Neuronal stem cell (in vitro differentiated cells): ENCODE data around the gene C2CD3.

Experiments
- DNase-seq: peaks from one replicate; pipeline ENCODE4 v3.0.0-alpha.2; 2013; ENCODE audit warnings: low spot score
- H2AFZ ChIP-seq: one replicate; pipeline ENCODE4 v1.6.1; 2013; ENCODE audit warnings: mild to moderate bottlenecking, low read length, inconsistent platforms
- H2AK5ac ChIP-seq: 2 replicates; pipeline ENCODE4 v1.6.1; 2013; ENCODE audit warnings: low read depth, mild to moderate bottlenecking, inconsistent platforms, low read length, moderate library complexity, mixed read lengths
- H2BK120ac ChIP-seq: 2 replicates; pipeline ENCODE4 v1.6.1; 2013; ENCODE audit warnings: low read depth, mild to moderate bottlenecking, inconsistent platforms, low read length, moderate library complexity, mixed read lengths
- H2BK12ac ChIP-seq: one replicate; pipeline ENCODE4 v1.6.1; 2013; ENCODE audit warnings: low read length, inconsistent platforms
- H2BK15ac ChIP-seq: 2 replicates; pipeline ENCODE4 v1.6.1; 2013; ENCODE audit warnings: mild to moderate bottlenecking, low read length, inconsistent platforms, mixed read lengths
- H2BK5ac ChIP-seq: one replicate; pipeline ENCODE4 v1.6.1; 2013; ENCODE audit warnings: inconsistent platforms, mild to moderate bottlenecking, low read length, moderate library complexity
- H3K14ac ChIP-seq: one replicate; pipeline ENCODE4 v1.6.1; 2013; ENCODE audit warnings: low read length, inconsistent platforms
- H3K18ac ChIP-seq: 2 replicates; pipeline ENCODE4 v1.6.1; 2013; ENCODE audit warnings: low read length, inconsistent platforms
- H3K23ac ChIP-seq: 2 replicates; pipeline ENCODE4 v1.6.1; 2013; ENCODE audit warnings: low read depth, mild to moderate bottlenecking, mixed read lengths, low read length, inconsistent platforms; ENCODE audit not compliant: poor library complexity
- H3K27ac ChIP-seq: replicated peaks from 3 replicates; pipeline ENCODE4 v1.5.1; 2013; ENCODE audit warnings: low read length, inconsistent platforms
- H3K27me3 ChIP-seq, 3 experiments: 2 replicates each; pipeline ENCODE4 v1.6.1; 2013; ENCODE audit warnings: low read length in 3 of 3, mild to moderate bottlenecking in 2 of 3, inconsistent platforms in 1 of 3, low read depth in 1 of 3, mixed read lengths in 1 of 3, moderate library complexity in 1 of 3; ENCODE audit not compliant: control insufficient read depth in 3 of 3, insufficient read depth in 3 of 3
- H3K36me3 ChIP-seq, 2 donors: replicated peaks in 1 of 2; 2 replicates each; pipeline ENCODE4 v1.6.1; 2013; ENCODE audit warnings: low read length in 2 of 2; ENCODE audit not compliant: control insufficient read depth in 2 of 2, insufficient read depth in 2 of 2
- H3K4ac ChIP-seq: 2 replicates; pipeline ENCODE4 v1.6.1; 2013; ENCODE audit warnings: inconsistent platforms, mild to moderate bottlenecking, low read length, moderate library complexity
- H3K4me1 ChIP-seq, 2 donors: 1 replicate in 1 of 2; 2 replicates in 1 of 2; pipeline ENCODE4 v1.6.1; 2013; ENCODE audit warnings: low read length in 2 of 2, low read depth in 1 of 2; ENCODE audit not compliant: control insufficient read depth in 2 of 2, insufficient read depth in 1 of 2
- H3K4me2 ChIP-seq: one replicate; pipeline ENCODE4 v1.6.1; 2013; ENCODE audit warnings: mild to moderate bottlenecking, low read length, inconsistent platforms; ENCODE audit not compliant: insufficient read depth, poor library complexity, severe bottlenecking
- H3K4me3 ChIP-seq, 2 donors: 2 replicates each; pipeline ENCODE4 v1.5.1; 2013; ENCODE audit warnings: low read length in 2 of 2, mild to moderate bottlenecking in 2 of 2, inconsistent platforms in 1 of 2, moderate library complexity in 1 of 2
- H3K79me1 ChIP-seq: one replicate; pipeline ENCODE4 v1.6.1; 2013; ENCODE audit warnings: low read depth, mild to moderate bottlenecking, inconsistent platforms, low read length, moderate library complexity
- H3K9ac ChIP-seq: one replicate; pipeline ENCODE4 v1.6.1; 2013; ENCODE audit warnings: mild to moderate bottlenecking, low read depth, low read length, inconsistent platforms; ENCODE audit not compliant: poor library complexity
- H3K9me3 ChIP-seq, 2 donors: replicated peaks in 1 of 2; 2 replicates each; pipeline versions ENCODE3 to v1.6.1; 2013; ENCODE audit warnings: low read length in 2 of 2, mild to moderate bottlenecking in 2 of 2, inconsistent platforms in 1 of 2, low read depth in 1 of 2, mixed read lengths in 1 of 2, moderate library complexity in 1 of 2; ENCODE audit not compliant: control insufficient read depth in 2 of 2, insufficient read depth in 1 of 2
- H4K8ac ChIP-seq: one replicate; pipeline ENCODE4 v1.6.1; 2013; ENCODE audit warnings: low read depth, mild to moderate bottlenecking, inconsistent platforms, low read length, moderate library complexity
- H4K91ac ChIP-seq: one replicate; pipeline ENCODE4 v1.6.1; 2013; ENCODE audit warnings: low read length, low read depth, mild to moderate bottlenecking, inconsistent platforms; ENCODE audit not compliant: poor library complexity
- WGBS, 2 donors: extraction: QIAGEN DNeasy Blood & Tissue Kit; methylation state at CpG; one replicate each; pipeline ENCODE4 v1.1.7; 2013; ENCODE audit warnings: missing lambda C conversion rate in 2 of 2, mixed read lengths in 1 of 2; ENCODE audit not compliant: insufficient read length in 2 of 2, insufficient replicate concordance in 1 of 2; ENCODE audit errors: extremely low coverage in 2 of 2; 5-methylcytosine and 5-hydroxymethylcytosine counted together

C2CD3 gene

DNA sequence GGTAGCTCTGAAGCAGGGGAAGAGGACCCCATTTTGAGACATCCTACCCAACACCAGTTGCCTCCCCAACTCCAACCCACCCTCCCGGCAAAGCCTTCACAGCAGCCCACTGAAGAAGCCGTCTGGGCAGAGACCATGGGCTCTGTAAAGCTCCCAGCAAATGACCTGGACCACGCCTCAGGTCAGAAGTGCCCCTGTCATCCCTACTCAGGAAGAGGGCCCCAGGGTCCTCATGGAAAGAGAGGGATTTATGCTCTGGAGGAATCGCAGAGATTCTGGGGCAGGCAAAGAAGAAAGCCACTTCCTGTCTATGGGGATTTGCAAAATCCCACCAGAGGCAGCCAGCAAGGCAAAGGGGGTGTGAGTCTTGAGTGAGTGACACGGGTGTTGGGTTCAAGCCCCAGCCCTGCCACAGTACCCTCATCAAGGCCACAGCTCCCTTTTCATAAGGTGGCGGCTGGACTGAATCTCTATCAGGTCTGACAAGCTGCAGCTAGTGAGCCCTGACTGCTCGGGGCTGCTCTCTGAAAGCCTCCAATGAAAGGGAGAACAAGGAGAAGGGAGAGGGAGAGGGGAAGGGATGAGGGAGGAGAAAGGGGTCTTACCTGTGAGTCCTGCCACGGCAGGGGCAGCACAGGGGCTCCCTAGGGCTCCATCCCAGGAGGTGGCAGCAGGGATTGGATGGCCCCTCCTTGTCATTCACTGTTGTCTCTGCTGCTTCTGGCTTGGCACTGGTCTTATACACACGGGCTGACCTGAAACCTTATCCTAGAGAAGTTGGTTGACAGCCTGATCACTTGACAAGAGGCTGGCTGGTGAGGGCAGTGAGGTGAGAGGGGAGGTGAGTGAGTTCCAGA lies 162.2 kb downstream of the C2CD3 start, which contains the start of gene UCP3:
UCP3 (minus strand) TSS at position 713 of the 857 bp plus-strand sequence. CDS start 2,043 bp downstream, outside the sequence.
- no peak for DNase-seq
- Histone ChIP-seq H2BK120ac (no peak within 1 kb of the TSS), H3K9ac (no peak within 1 kb of the TSS), H2BK5ac (no peak within 1 kb of the TSS), H4K8ac (no peak within 1 kb of the TSS), H3K14ac (no peak within 1 kb of the TSS), H3K4me3 (no peak within 1 kb of the TSS), H3K36me3 (peaks cover 4 to 45% of the 10 kb centered on the region in 2 donors), H3K23ac (no peak within 1 kb of the TSS), H3K27me3 (no peaks in the 10 kb centered on the region), H2AFZ (no peak within 1 kb of the TSS), H3K4me1 (peaks cover 0 to 2% of the 10 kb centered on the region in 2 donors), H3K4me2 (no peak within 1 kb of the TSS), H3K4ac (no peak within 1 kb of the TSS), H3K27ac (no peak within 1 kb of the TSS), H2BK12ac (no peak within 1 kb of the TSS), H2AK5ac (no peak within 1 kb of the TSS), H3K18ac (no peak within 1 kb of the TSS), H4K91ac (no peak within 1 kb of the TSS), H3K79me1 (no peaks in the 10 kb centered on the region), H2BK15ac (no peak within 1 kb of the TSS), H3K9me3 (no peaks in the 10 kb centered on the region)
- WGBS, 2 donors = no CpG with 5 or more reads among the region's 9 CpGs

- Histone ChIP-seq H4K91ac (no peak overlapping the region), H3K27me3 (no peaks in the 10 kb centered on the region), H3K4ac (no peak overlapping the region), H2BK120ac (no peak overlapping the region), H3K9ac (no peak overlapping the region), H3K4me3 (no peak overlapping the region), H2AK5ac (no peak overlapping the region), H2BK5ac (no peak overlapping the region), H3K9me3 (no peaks in the 10 kb centered on the region), H3K4me1 (peaks cover 0 to 2% of the 10 kb centered on the region in 2 donors), H3K18ac (no peak overlapping the region), H3K14ac (no peak overlapping the region), H2BK12ac (no peak overlapping the region), H4K8ac (no peak overlapping the region), H3K36me3 (peaks cover 5 to 45% of the 10 kb centered on the region in 2 donors), H3K23ac (no peak overlapping the region), H3K79me1 (no peaks in the 10 kb centered on the region), H3K4me2 (no peak overlapping the region), H2AFZ (no peak overlapping the region), H3K27ac (no peak overlapping the region), H2BK15ac (no peak overlapping the region)
- WGBS, 2 donors = no CpG with 5 or more reads among the region's 6 CpGs
- DNase-seq = no peak
Observed at GRCh38 chr11:74007691-74008372, 163.0 kb downstream of the C2CD3 start.

DNA sequence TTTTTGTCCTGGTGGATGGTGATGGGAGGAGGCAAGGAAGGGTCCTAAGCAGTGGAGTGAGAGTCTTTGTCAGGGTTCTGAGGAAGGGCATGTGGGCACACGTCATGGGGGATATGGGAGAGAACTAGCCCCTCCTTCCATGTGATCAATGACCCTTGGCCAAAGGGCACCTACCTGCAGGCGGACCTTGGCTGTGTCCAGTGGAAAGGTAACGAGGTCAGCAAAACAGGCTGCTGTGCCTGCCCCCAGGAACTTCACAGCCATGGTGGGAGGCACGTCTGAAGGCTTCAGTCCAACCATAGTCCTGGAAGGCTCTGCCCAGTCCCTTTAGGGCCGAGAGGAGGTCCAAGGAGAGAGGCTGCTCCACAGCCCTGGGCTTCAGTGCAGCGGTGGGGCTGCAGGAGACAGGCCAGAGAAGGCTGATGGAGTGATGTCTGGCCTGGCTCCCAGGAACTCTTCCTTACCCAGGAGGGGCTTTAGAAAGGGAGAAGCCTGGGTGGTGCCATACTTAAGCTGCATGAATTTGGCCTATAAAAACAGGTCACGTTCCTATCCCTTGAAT lies 164.0 kb downstream of the C2CD3 start:
- H2BK5ac ChIP-seq = no peak overlapping the region
- H3K36me3 ChIP-seq = peaks cover 4 to 46% of the 10 kb centered on the region in 2 donors
- WGBS, 2 donors = no CpG with 5 or more reads among the region's 7 CpGs
- no peak for DNase-seq
- H3K4me2 ChIP-seq = no peak overlapping the region
- H3K23ac ChIP-seq = no peak overlapping the region
- H2BK120ac ChIP-seq = no peak overlapping the region
- H2AFZ ChIP-seq = no peak overlapping the region
- no peak overlapping the region for H3K27ac ChIP-seq
- H4K8ac ChIP-seq = no peak overlapping the region
- H2AK5ac ChIP-seq = no peak overlapping the region
- no peak overlapping the region for H3K4ac ChIP-seq
- no peak overlapping the region for H4K91ac ChIP-seq
- H3K14ac ChIP-seq = no peak overlapping the region
- H2BK15ac ChIP-seq = no peak overlapping the region
- H3K79me1 ChIP-seq = no peaks in the 10 kb centered on the region
- H3K4me1 ChIP-seq = peaks cover 0 to 2% of the 10 kb centered on the region in 2 donors
- no peak overlapping the region for H3K18ac ChIP-seq
- no peaks in the 10 kb centered on the region for H3K9me3 ChIP-seq
- no peaks in the 10 kb centered on the region for H3K27me3 ChIP-seq
- H3K9ac ChIP-seq = no peak overlapping the region
- no peak overlapping the region for H3K4me3 ChIP-seq
- H2BK12ac ChIP-seq = no peak overlapping the region
